Uterus (tissue), 4 donors: ENCODE measurements around the gene ATP5MC2. TPM values are rescaled to one million over a fixed set of nuclear protein-coding genes. Genes with fewer than 3 reads are reported as not detected.
"Not testable (repeated sequence)": the region's sequence is repeated elsewhere in the genome, so short reads cannot be mapped to it uniquely, and the experiment has no call there.

Experiments used
- DNase-seq, 2 donors: peaks; one replicate each; pipeline ENCODE4 v3.0.0-alpha.2; 2019 to 2020
- H3K27ac ChIP-seq, 2 donors: fragments of 200-600 bp; sonication (generic); 1 replicate in 1 of 2; 2 replicates in 1 of 2; pipeline ENCODE4 v1.5.1; 2016 to 2018
- H3K27me3 ChIP-seq, 2 donors: fragments of 200-600 bp; sonication (generic); one replicate each; pipeline ENCODE4 v1.5.1; 2018 to 2019; ENCODE audit warnings: control low read depth in 1 of 2
- H3K36me3 ChIP-seq, 2 donors: fragments of 200-600 bp; sonication (generic); one replicate each; pipeline ENCODE4 v1.5.1; 2019; ENCODE audit warnings: control low read depth in 1 of 2
- H3K4me1 ChIP-seq, 2 donors: fragments of 200-600 bp; sonication (generic); one replicate each; pipeline ENCODE4 v1.5.1; 2018 to 2019; ENCODE audit warnings: control low read depth in 1 of 2
- H3K4me3 ChIP-seq, 2 donors: fragments of 200-600 bp; sonication (generic); 1 replicate in 1 of 2; 2 replicates in 1 of 2; pipeline ENCODE4 v1.5.1; 2018 to 2019; ENCODE audit warnings: mild to moderate bottlenecking in 1 of 2
- H3K9me3 ChIP-seq, 2 donors: fragments of 200-600 bp; sonication (generic); one replicate each; pipeline ENCODE4 v1.5.1; 2019; ENCODE audit warnings: control low read depth in 1 of 2
- CTCF ChIP-seq, 4 experiments: fragments of 200-600 bp in 2 of 4; fragments of 450-650 bp in 2 of 4; sonication (generic) in 2 of 4; IDR thresholded peaks; one replicate each; pipeline ENCODE4 v1.5.1; 2016 to 2019; ENCODE audit warnings: antibody characterized with exemption in 4 of 4, mild to moderate bottlenecking in 2 of 4, moderate library complexity in 1 of 4
- POLR2A ChIP-seq, 2 donors: fragments of 450-650 bp; IDR thresholded peaks; one replicate each; pipeline ENCODE4 v1.6.1; 2016; ENCODE audit warnings: antibody characterized with exemption in 2 of 2, mild to moderate bottlenecking in 1 of 2, moderate library complexity in 1 of 2
- intact Hi-C: fragments of 100-400 bp; cut with DNase I; formaldehyde crosslinking; loops from one replicate; pipeline ENCODE4 v1.15.1; 2023; ENCODE audit warnings: low total_unique reads
- total RNA-seq, 4 donors: library from RNA; depleted of rRNA in 3 of 4; stranded (reverse); fragments of >200 nt in 3 of 4; gene quantifications; one replicate each; pipeline versions ENCODE4 v1.1.0 to v1.2.4, GENCODE V29; 2014 to 2023
- donor health status: DM: yes; HTN: yes; CAD: no.

ATP5MC2 gene
- total RNA-seq, 4 donors from 2014 or later: 68.9 to 215 (median 133) TPM

GRCh38 chr12:53643232-53643979 lies 32.5 kb downstream of the ATP5MC2 start:
- Histone ChIP-seq H3K4me3 (no peak overlapping the region), H3K36me3 (no peaks in the 10 kb centered on the region), H3K27me3 (no peaks in the 10 kb centered on the region), H3K4me1 (no peaks in the 10 kb centered on the region), H3K27ac (no peak overlapping the region), H3K9me3 (no peaks in the 10 kb centered on the region)
- TF ChIP-seq CTCF (IDR thresholded peaks at IDR 0.05) (no peak), POLR2A (IDR thresholded peaks at IDR 0.05) (no peak)
- no peak for DNase-seq
- intact Hi-C loops: no loop called here

GRCh38 chr12:53638057-53638456 lies 37.8 kb downstream of the ATP5MC2 start:
- no peak for TF ChIP-seq CTCF (IDR thresholded peaks at IDR 0.05)
- no peak for TF ChIP-seq POLR2A (IDR thresholded peaks at IDR 0.05)
- H3K36me3 ChIP-seq: no peaks in the 10 kb centered on the region
- no peak for DNase-seq
- H3K4me1 ChIP-seq: no peaks in the 10 kb centered on the region
- intact Hi-C loops: no loop called here
- no peaks in the 10 kb centered on the region for H3K9me3 ChIP-seq
- no peaks in the 10 kb centered on the region for H3K27me3 ChIP-seq
- no peak overlapping the region for H3K27ac ChIP-seq
- no peak overlapping the region for H3K4me3 ChIP-seq

GRCh38 chr12:53636641-53637040 lies 39.2 kb downstream of the ATP5MC2 start:
- no peak overlapping the region for H3K27ac ChIP-seq

GRCh38 chr12:53635708-53636107 lies 40.2 kb downstream of the ATP5MC2 start:
- DNase-seq, H3K36me3 ChIP-seq, H3K4me1 ChIP-seq, intact Hi-C loops, H3K27ac ChIP-seq, H3K9me3 ChIP-seq, H3K27me3 ChIP-seq, H3K4me3 ChIP-seq: not testable (repeated sequence)

More at GRCh38 chr12:53636641-53637040, 39.2 kb downstream of the ATP5MC2 start:
- no peaks in the 10 kb centered on the region for H3K4me1 ChIP-seq
- no peak for DNase-seq
- intact Hi-C loops: no loop called here
- no peaks in the 10 kb centered on the region for H3K27me3 ChIP-seq
- H3K9me3 ChIP-seq: no peaks in the 10 kb centered on the region
- H3K36me3 ChIP-seq: no peaks in the 10 kb centered on the region
- TF ChIP-seq CTCF (IDR thresholded peaks at IDR 0.05): no peak
- no peak for TF ChIP-seq POLR2A (IDR thresholded peaks at IDR 0.05)
- H3K4me3 ChIP-seq: no peak overlapping the region

- DNase-seq: no peak
- H3K27ac ChIP-seq: no peak overlapping the region
- H3K4me1 ChIP-seq: no peaks in the 10 kb centered on the region
- H3K9me3 ChIP-seq: no peaks in the 10 kb centered on the region
- TF ChIP-seq CTCF (IDR thresholded peaks at IDR 0.05) (no peak), POLR2A (IDR thresholded peaks at IDR 0.05) (no peak)
- H3K4me3 ChIP-seq: no peak overlapping the region
- no peaks in the 10 kb centered on the region for H3K27me3 ChIP-seq
- H3K36me3 ChIP-seq: no peaks in the 10 kb centered on the region
- intact Hi-C loops: no loop called here
Measured at GRCh38 chr12:53631721-53632120, 44.2 kb downstream of the ATP5MC2 start.
